Measurements from ENCODE around the gene PRPF39. TPM values are rescaled to one million over a fixed set of nuclear protein-coding genes. Genes with fewer than 3 reads are reported as not detected.

PRPF39 gene
- total and polyA plus RNA-seq, 10 of the 15 experiments (the other 5 are each of a cell fraction or from before 2014, with no cell fraction given): 22.1 to 91.7 (median 36.9) TPM

GRCh38 chr14:45039390-45039789 is 44.5 kb upstream of the PRPF39 start (continued):
- TF ChIP-seq IRF3 (IDR thresholded peaks at IDR 0.05): no peak
- no peak for TF ChIP-seq NKRF (conservative IDR thresholded peaks at IDR 0.05)
- TF ChIP-seq CHD2 (IDR thresholded peaks at IDR 0.05; ENCODE audit: borderline replicate concordance, low read depth, low read length): no peak
- no peak for TF ChIP-seq EGR1 (IDR thresholded peaks at IDR 0.05; ENCODE audit: borderline replicate concordance in 1 of 2, low read depth in 2 of 2, low read length in 2 of 2)
- TF ChIP-seq MXI1 (IDR thresholded peaks at IDR 0.05; ENCODE audit: low read depth, low read length): no peak
- TF ChIP-seq EED (IDR thresholded peaks at IDR 0.05; ENCODE audit: low read depth): no peak
- TF ChIP-seq CREB1 (IDR thresholded peaks at IDR 0.05; ENCODE audit: low read depth): no peak
- TF ChIP-seq ZNF384 (IDR thresholded peaks at IDR 0.05; ENCODE audit: borderline replicate concordance, low read depth, low read length): no peak

- Histone ChIP-seq H3K27me3 (replicated peaks in 1 of 2; ENCODE audit: control insufficient read depth in 2 of 2, insufficient read depth in 2 of 2, low read length in 1 of 2) (no peaks in the 10 kb centered on the region), H3K4me2 (ENCODE audit: control insufficient read depth, insufficient read depth) (no peak overlapping the region), H3K79me2 (ENCODE audit: control insufficient read depth, insufficient read depth, low read length) (no peaks in the 10 kb centered on the region), H3K27ac (ENCODE audit: control insufficient read depth, insufficient read depth) (no peak overlapping the region), H3K4me3 (no peak overlapping the region), H3K4me1 (ENCODE audit: control insufficient read depth, insufficient read depth, low read length) (no peaks in the 10 kb centered on the region), H4K20me1 (ENCODE audit: control insufficient read depth, insufficient read depth) (no peaks in the 10 kb centered on the region), H2AFZ (ENCODE audit: control insufficient read depth, low read depth, low read length) (no peak overlapping the region), H3K36me3 (ENCODE audit: control insufficient read depth in 2 of 2, insufficient read depth in 2 of 2, low read length in 1 of 2) (peaks cover 3 to 11% of the 10 kb centered on the region in 2 experiments; a peak in 2 of 4 replicates), H3K9me3 (replicated peaks; ENCODE audit: control insufficient read depth, insufficient read depth, low read length) (peaks cover 5% of the 10 kb centered on the region; the same call in 1 of the 3 replicates), H3K9ac (ENCODE audit: control insufficient read depth, insufficient read depth, low read length) (no peak overlapping the region)
- no peak for DNase-seq (ENCODE audit: low read depth, low spot score)
- WGBS (ENCODE audit: insufficient coverage, insufficient replicate concordance, low lambda C conversion rate, missing lambda C conversion rate): 91% methylated on average over 5 of the region's 5 CpGs
- no peak for ATAC-seq
- RAD21 ChIA-PET (ENCODE audit: unreplicated experiment): no interaction called here
- BruUV-seq (replicated peaks): no TSS peak
- POLR2A ChIA-PET: no interaction called here
- in situ Hi-C loops (cut with MboI): no loop called here
- FAIRE-seq: no peak
- intact Hi-C loops (cut with micrococcal nuclease; ENCODE audit: unreplicated experiment): no loop called here
- TF ChIP-seq USF1 (IDR thresholded peaks at IDR 0.05; ENCODE audit: borderline replicate concordance, extremely low read length, insufficient read depth, low read depth, low read length): no peak
- SMC1A ChIA-PET (ENCODE audit: uncharacterized antibody, unreplicated experiment): interaction anchor here (0.8 kb wide), 1 partner anchor 16 kb away, joined by 3 read pairs; no protein-coding TSS in a partner anchor
- CTCF ChIA-PET: no interaction called here
Measured at GRCh38 chr14:45041641-45042040, 42.3 kb upstream of the PRPF39 start.
